HepG2 (cell line): ENCODE data around the gene ZNF112. TPM values are rescaled to one million over a fixed set of nuclear protein-coding genes. Genes with fewer than 3 reads are reported as not detected.

Experiments
- ATAC-seq: fragments of 200-7000 bp; cut with Tn5 transposase; 3 replicates; pipeline ENCODE4 v1.9.1; 2020; ENCODE audit warnings: mild to moderate bottlenecking, moderate library complexity
- BruUV-seq: library from RNA; stranded (reverse); fragments of 400-500 nt; replicated peaks from 2 replicates; lab custom pipeline; 2021; lab: Mats Ljungman, UMichigan
- CTCF ChIA-PET: fragments of 300-600 bp; formaldehyde crosslinking; extraction: SDS; loops from one replicate; lab custom pipeline; 2021; ENCODE audit warnings: low total read pairs, inconsistent platforms, low intra/inter-chr PET ratio; lab: Yijun Ruan, JAX
- POLR2A ChIA-PET: fragments of 350-600 bp; sonication (Branson Sonifier 250); formaldehyde crosslinking; loops from one replicate; lab custom pipeline; 2020; ENCODE audit warnings: antibody characterized with exemption, inconsistent platforms; lab: Yijun Ruan, JAX
- DNase-seq: peaks from one replicate; pipeline ENCODE4 v3.0.0-alpha.2; 2015; ENCODE audit warnings: low spot score
- FAIRE-seq: peaks from 3 replicates; lab custom pipeline; 2011; peaks lifted over from hg19 to GRCh38; lab: Jason Lieb, UNC
- H2AFZ ChIP-seq: one replicate; pipeline ENCODE4 v1.6.1; 2011; ENCODE audit warnings: low read length, inconsistent platforms
- H3K27ac ChIP-seq: fragments of 300-600 bp; 3 replicates; pipeline ENCODE4 v1.8.0; 2011; ENCODE audit warnings: mixed run types, mild to moderate bottlenecking, mixed read lengths, low read length, inconsistent platforms; ENCODE audit not compliant: insufficient read depth; ENCODE audit errors: extremely low read length
- H3K27me3 ChIP-seq, 2 experiments: fragments of 200-600 bp in 1 of 2; 2 replicates in 1 of 2; 3 replicates in 1 of 2; pipeline versions ENCODE4 v1.6.0 to v1.8.0; 2011; ENCODE audit warnings: low read length in 2 of 2, mild to moderate bottlenecking in 2 of 2, moderate library complexity in 2 of 2, inconsistent platforms in 1 of 2; ENCODE audit not compliant: insufficient read depth in 2 of 2, control insufficient read depth in 1 of 2
- H3K36me3 ChIP-seq, 2 experiments: fragments of 200-600 bp in 1 of 2; replicated peaks in 1 of 2; 2 replicates in 1 of 2; 3 replicates in 1 of 2; pipeline versions ENCODE4 v1.5.1 to v1.8.0; 2011; ENCODE audit warnings: low read length in 2 of 2, inconsistent platforms in 1 of 2; ENCODE audit not compliant: insufficient read depth in 2 of 2, control insufficient read depth in 1 of 2
- H3K4me1 ChIP-seq: 2 replicates; pipeline ENCODE4 v1.5.1; 2012; ENCODE audit warnings: low read length, inconsistent platforms; ENCODE audit not compliant: insufficient read depth
- H3K4me2 ChIP-seq: 2 replicates; pipeline ENCODE4 v1.6.0; 2011; ENCODE audit warnings: low read depth, low read length, inconsistent platforms
- H3K4me3 ChIP-seq, 3 experiments: fragments of 200-600 bp in 1 of 3; sonication (generic), shearing (Covaris generic) in 1 of 3; replicated peaks in 1 of 3; 2 replicates each; pipeline ENCODE4 v1.5.1; 2011 to 2016; ENCODE audit warnings: low read length in 3 of 3, inconsistent platforms in 2 of 3, low read depth in 2 of 3, mild to moderate bottlenecking in 2 of 3, control low read depth in 1 of 3, mixed read lengths in 1 of 3; ENCODE audit not compliant: insufficient read depth in 1 of 3
- H3K79me2 ChIP-seq: one replicate; pipeline ENCODE4 v1.6.1; 2011; ENCODE audit warnings: low read length, inconsistent platforms; ENCODE audit not compliant: insufficient read depth
- H3K9ac ChIP-seq: 2 replicates; pipeline ENCODE4 v1.6.0; 2011; ENCODE audit warnings: mild to moderate bottlenecking, low read depth, low read length, inconsistent platforms; ENCODE audit not compliant: insufficient read depth
- H3K9me3 ChIP-seq: 2 replicates; pipeline ENCODE4 v1.5.1; 2012; ENCODE audit warnings: mild to moderate bottlenecking, low read length
- H4K20me1 ChIP-seq: 2 replicates; pipeline ENCODE4 v1.6.0; 2011; ENCODE audit warnings: inconsistent platforms, mild to moderate bottlenecking, low read length, moderate library complexity; ENCODE audit not compliant: insufficient read depth
- CENPX ChIP-seq: sonication (generic); formaldehyde crosslinking; IDR thresholded peaks from 2 replicates; pipeline ENCODE4 v1.9.0; 2021; ENCODE audit warnings: mild to moderate bottlenecking, missing genetic modification reagents, moderate library complexity
- DMAP1 ChIP-seq: IDR thresholded peaks from 2 replicates; pipeline ENCODE4 v1.6.1; 2016
- FOXO1 ChIP-seq: sonication (generic); formaldehyde crosslinking; IDR thresholded peaks from 2 replicates; pipeline ENCODE4 v1.4.0; 2020; ENCODE audit warnings: missing genetic modification reagents
- FOXP1 ChIP-seq, 2 experiments: fragments of 450-650 bp in 1 of 2; IDR thresholded peaks; 2 replicates each; pipeline ENCODE4 v1.6.1; 2017 to 2018; ENCODE audit warnings: antibody characterized with exemption in 1 of 2
- HOXA5 ChIP-seq: sonication (generic); formaldehyde crosslinking; IDR thresholded peaks from 2 replicates; pipeline ENCODE4 v1.4.0; 2020; ENCODE audit warnings: missing genetic modification reagents
- JUNB ChIP-seq: sonication (generic); formaldehyde crosslinking; IDR thresholded peaks from 2 replicates; pipeline ENCODE4 v1.8.0; 2022; ENCODE audit warnings: missing genetic modification reagents, mild to moderate bottlenecking, borderline replicate concordance
- LCORL ChIP-seq, 2 experiments: fragments of 450-650 bp in 1 of 2; sonication (generic) in 1 of 2; formaldehyde crosslinking in 1 of 2; IDR thresholded peaks; 2 replicates each; pipeline versions ENCODE4 v1.5.0 to v1.6.1; 2017 to 2020; ENCODE audit warnings: antibody characterized with exemption in 1 of 2, missing genetic modification reagents in 1 of 2
- MLXIP ChIP-seq: sonication (generic); formaldehyde crosslinking; IDR thresholded peaks from 2 replicates; pipeline ENCODE4 v1.9.0; 2021; ENCODE audit warnings: missing genetic modification reagents, borderline replicate concordance
- NR2C2 ChIP-seq: sonication (generic); formaldehyde crosslinking; IDR thresholded peaks from 2 replicates; pipeline ENCODE4 v1.4.0; 2020; ENCODE audit warnings: missing genetic modification reagents, mild to moderate bottlenecking, moderate library complexity, borderline replicate concordance
- NR3C1 ChIP-seq: sonication (generic); formaldehyde crosslinking; IDR thresholded peaks from 2 replicates; pipeline ENCODE4 v1.4.0; 2020; ENCODE audit warnings: missing genetic modification reagents
- POGZ ChIP-seq: sonication (generic); formaldehyde crosslinking; IDR thresholded peaks from 2 replicates; pipeline ENCODE4 v1.4.0; 2020; ENCODE audit warnings: mild to moderate bottlenecking, missing genetic modification reagents
- ZNF337 ChIP-seq: sonication (generic); formaldehyde crosslinking; IDR thresholded peaks from 2 replicates; pipeline ENCODE4 v1.5.1; 2020; ENCODE audit warnings: missing genetic modification reagents, low read depth, mild to moderate bottlenecking, borderline replicate concordance
- ZZZ3 ChIP-seq: sonication (generic); formaldehyde crosslinking; IDR thresholded peaks from 2 replicates; pipeline ENCODE4 v1.4.0; 2020; ENCODE audit warnings: missing genetic modification reagents, mild to moderate bottlenecking, borderline replicate concordance
- WGBS: methylation state at CpG from one replicate; pipeline ENCODE4 v1.1.6; 2017; ENCODE audit warnings: low lambda C conversion rate; 5-methylcytosine and 5-hydroxymethylcytosine counted together
- in situ Hi-C: cut with HindIII; loops from 2 replicates; pipeline ENCODE4 v1.10.0; 2017; ENCODE audit warnings: low pct_unique_long_range_greater_than_20kb; ENCODE audit not compliant: extremely low pct_ligation_motif_present
- intact Hi-C: fragments of 100-400 bp; cut with micrococcal nuclease; formaldehyde crosslinking; loops from one replicate; pipeline ENCODE4 v1.10.0; 2022; ENCODE audit not compliant: unreplicated experiment
- polyA plus RNA-seq, 8 experiments: library from polyadenylated mRNA; depleted of rRNA in 3 of 8; stranded (reverse) in 7 of 8; unstranded in 1 of 8; fragments of >200 nt; fragmentation: Illumina TruSeq in 4 of 8; extraction: Trizol in 4 of 8; gene quantifications; 2 replicates each; pipeline versions ENCODE4 v1.2.1 to v1.2.3, GENCODE V29; 2011 to 2016; ENCODE audit warnings: low read depth in 4 of 8, missing spikeins in 1 of 8, mixed read lengths in 1 of 8; ENCODE audit not compliant: insufficient read depth in 1 of 8
- total RNA-seq, 5 experiments: library from RNA; depleted of rRNA; stranded (reverse); fragments of >200 nt; fragmentation: Illumina TruSeq; extraction: Trizol; gene quantifications; 2 replicates each; pipeline ENCODE4 v1.2.3, GENCODE V29; 2016; ENCODE audit warnings: low read depth in 1 of 5
- TF ChIP-seq, protein P1 (sequence below): sonication (generic); formaldehyde crosslinking; IDR thresholded peaks from 2 replicates; pipeline ENCODE4 v1.9.0; 2021; ENCODE audit warnings: missing genetic modification reagents, mild to moderate bottlenecking, borderline replicate concordance
- TF ChIP-seq, protein P2 (sequence below): sonication (generic); formaldehyde crosslinking; IDR thresholded peaks from 2 replicates; pipeline ENCODE4 v1.4.0; 2020; ENCODE audit warnings: missing genetic modification reagents, borderline replicate concordance
- TF ChIP-seq, protein P3 (sequence below): sonication (generic); formaldehyde crosslinking; IDR thresholded peaks from 2 replicates; pipeline ENCODE4 v1.5.1; 2020; ENCODE audit warnings: missing genetic modification reagents, mild to moderate bottlenecking, borderline replicate concordance

ZNF112 gene
- total and polyA plus RNA-seq, 2 of the 13 experiments (the other 11 are each of a cell fraction or from before 2014, with no cell fraction given), result 1.8 to 3.6 TPM

DNA sequence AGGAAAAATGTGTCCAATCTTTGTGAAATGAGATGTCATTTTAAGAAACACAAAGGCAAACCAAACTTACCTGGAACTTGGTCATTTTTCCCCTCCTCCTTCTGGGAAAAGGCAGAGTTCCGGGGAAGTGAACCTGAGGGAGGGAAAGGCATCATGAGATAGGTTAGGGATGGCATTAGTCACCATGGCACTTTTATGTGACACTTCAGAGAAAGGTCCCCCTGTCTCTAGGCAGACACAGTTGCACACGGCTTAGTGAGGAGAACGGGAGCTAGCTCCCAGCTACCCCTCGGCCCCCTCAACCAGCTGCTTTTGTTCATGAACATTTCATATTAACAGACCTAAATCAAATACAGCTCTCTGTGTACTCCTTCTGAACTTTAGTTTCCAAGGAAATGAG lies 53.2 kb downstream of the ZNF112 start:
- peaks cover 17% of the 10 kb centered on the region for H3K4me1 ChIP-seq
- H4K20me1 ChIP-seq, result no peaks in the 10 kb centered on the region
- H3K36me3 ChIP-seq, result peaks cover 8 to 16% of the 10 kb centered on the region in 2 experiments; a peak in 4 of 5 replicates
- H3K9me3 ChIP-seq, result no peaks in the 10 kb centered on the region
- no peak for FAIRE-seq
- H3K4me3 ChIP-seq, result peak overlapping the region in 1 of 3 experiments; percentile 88; a peak in 1 of 6 replicates
- ChIA-PET CTCF (no interaction called here), POLR2A (no interaction called here)
- no peak overlapping the region for H2AFZ ChIP-seq
- peak overlapping the region; percentile 87 for H3K4me2 ChIP-seq
- intact Hi-C loops, result loop anchor here (10.0 kb wide), 1 partner anchor 99 kb away; no protein-coding TSS in a partner anchor
- H3K9ac ChIP-seq, result no peak overlapping the region
- no peak for ATAC-seq
- in situ Hi-C loops, result no loop called here
- WGBS, result 67% methylated on average over 4 of the region's 4 CpGs
- DNase-seq, result no peak
- H3K79me2 ChIP-seq, result no peaks in the 10 kb centered on the region
- BruUV-seq, result no TSS peak
- TF ChIP-seq ZZZ3, result no peak
- TF ChIP-seq, protein P1, sequence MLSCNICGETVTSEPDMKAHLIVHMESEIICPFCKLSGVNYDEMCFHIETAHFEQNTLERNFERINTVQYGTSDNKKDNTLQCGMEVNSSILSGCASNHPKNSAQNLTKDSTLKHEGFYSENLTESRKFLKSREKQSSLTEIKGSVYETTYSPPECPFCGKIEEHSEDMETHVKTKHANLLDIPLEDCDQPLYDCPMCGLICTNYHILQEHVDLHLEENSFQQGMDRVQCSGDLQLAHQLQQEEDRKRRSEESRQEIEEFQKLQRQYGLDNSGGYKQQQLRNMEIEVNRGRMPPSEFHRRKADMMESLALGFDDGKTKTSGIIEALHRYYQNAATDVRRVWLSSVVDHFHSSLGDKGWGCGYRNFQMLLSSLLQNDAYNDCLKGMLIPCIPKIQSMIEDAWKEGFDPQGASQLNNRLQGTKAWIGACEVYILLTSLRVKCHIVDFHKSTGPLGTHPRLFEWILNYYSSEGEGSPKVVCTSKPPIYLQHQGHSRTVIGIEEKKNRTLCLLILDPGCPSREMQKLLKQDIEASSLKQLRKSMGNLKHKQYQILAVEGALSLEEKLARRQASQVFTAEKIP (CRISPR knock-in tag), result no peak
- no peak for TF ChIP-seq ZNF337 (CRISPR knock-in tag)
- TF ChIP-seq, protein P2, sequence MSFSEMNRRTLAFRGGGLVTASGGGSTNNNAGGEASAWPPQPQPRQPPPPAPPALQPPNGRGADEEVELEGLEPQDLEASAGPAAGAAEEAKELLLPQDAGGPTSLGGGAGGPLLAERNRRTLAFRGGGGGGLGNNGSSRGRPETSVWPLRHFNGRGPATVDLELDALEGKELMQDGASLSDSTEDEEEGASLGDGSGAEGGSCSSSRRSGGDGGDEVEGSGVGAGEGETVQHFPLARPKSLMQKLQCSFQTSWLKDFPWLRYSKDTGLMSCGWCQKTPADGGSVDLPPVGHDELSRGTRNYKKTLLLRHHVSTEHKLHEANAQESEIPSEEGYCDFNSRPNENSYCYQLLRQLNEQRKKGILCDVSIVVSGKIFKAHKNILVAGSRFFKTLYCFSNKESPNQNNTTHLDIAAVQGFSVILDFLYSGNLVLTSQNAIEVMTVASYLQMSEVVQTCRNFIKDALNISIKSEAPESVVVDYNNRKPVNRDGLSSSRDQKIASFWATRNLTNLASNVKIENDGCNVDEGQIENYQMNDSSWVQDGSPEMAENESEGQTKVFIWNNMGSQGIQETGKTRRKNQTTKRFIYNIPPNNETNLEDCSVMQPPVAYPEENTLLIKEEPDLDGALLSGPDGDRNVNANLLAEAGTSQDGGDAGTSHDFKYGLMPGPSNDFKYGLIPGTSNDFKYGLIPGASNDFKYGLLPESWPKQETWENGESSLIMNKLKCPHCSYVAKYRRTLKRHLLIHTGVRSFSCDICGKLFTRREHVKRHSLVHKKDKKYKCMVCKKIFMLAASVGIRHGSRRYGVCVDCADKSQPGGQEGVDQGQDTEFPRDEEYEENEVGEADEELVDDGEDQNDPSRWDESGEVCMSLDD, result no peak
- no peak for TF ChIP-seq MLXIP
- no peak for TF ChIP-seq FOXP1 (IDR thresholded peaks at IDR 0.05)
- no peak for TF ChIP-seq FOXP1 (CRISPR knock-in tag; IDR thresholded peaks at IDR 0.05)
- TF ChIP-seq FOXO1 (CRISPR knock-in tag), result no peak
- no peak for TF ChIP-seq LCORL (IDR thresholded peaks at IDR 0.05)
- TF ChIP-seq LCORL (CRISPR knock-in tag; IDR thresholded peaks at IDR 0.05), result no peak
- TF ChIP-seq HOXA5, result no peak
- TF ChIP-seq CENPX (CRISPR knock-in tag), result no peak
- no peak for TF ChIP-seq NR2C2 (CRISPR knock-in tag)
- TF ChIP-seq DMAP1 (CRISPR knock-in tag), result no peak
- TF ChIP-seq, protein P3, sequence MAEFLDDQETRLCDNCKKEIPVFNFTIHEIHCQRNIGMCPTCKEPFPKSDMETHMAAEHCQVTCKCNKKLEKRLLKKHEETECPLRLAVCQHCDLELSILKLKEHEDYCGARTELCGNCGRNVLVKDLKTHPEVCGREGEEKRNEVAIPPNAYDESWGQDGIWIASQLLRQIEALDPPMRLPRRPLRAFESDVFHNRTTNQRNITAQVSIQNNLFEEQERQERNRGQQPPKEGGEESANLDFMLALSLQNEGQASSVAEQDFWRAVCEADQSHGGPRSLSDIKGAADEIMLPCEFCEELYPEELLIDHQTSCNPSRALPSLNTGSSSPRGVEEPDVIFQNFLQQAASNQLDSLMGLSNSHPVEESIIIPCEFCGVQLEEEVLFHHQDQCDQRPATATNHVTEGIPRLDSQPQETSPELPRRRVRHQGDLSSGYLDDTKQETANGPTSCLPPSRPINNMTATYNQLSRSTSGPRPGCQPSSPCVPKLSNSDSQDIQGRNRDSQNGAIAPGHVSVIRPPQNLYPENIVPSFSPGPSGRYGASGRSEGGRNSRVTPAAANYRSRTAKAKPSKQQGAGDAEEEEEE (CRISPR knock-in tag), result no peak
- TF ChIP-seq NR3C1 (CRISPR knock-in tag), result no peak
- TF ChIP-seq POGZ (CRISPR knock-in tag), result no peak
- no peak for TF ChIP-seq JUNB (CRISPR knock-in tag)
- H3K27me3 ChIP-seq, result no peaks in the 10 kb centered on the region; a peak in 1 of 5 replicates
- no peak overlapping the region for H3K27ac ChIP-seq
